ENCODE results near the gene TCP11. TPM values are rescaled to one million over a fixed set of nuclear protein-coding genes. Genes with fewer than 3 reads are reported as not detected.

Gene TCP11
- total RNA-seq, 1 experiment from 2014 or later = not detected

- H4K5ac ChIP-seq (ENCODE audit: insufficient read length, low read depth, low read length) = no peak overlapping the region
- no peak overlapping the region for H3K27ac ChIP-seq (ENCODE audit: insufficient read length, low read depth, low read length)
- no peaks in the 10 kb centered on the region for H3K27me3 ChIP-seq (ENCODE audit: insufficient read depth, low read length)
- no peaks in the 10 kb centered on the region for H4K20me1 ChIP-seq (ENCODE audit: control insufficient read depth, insufficient read depth, insufficient read length)
- H3K23ac ChIP-seq (ENCODE audit: insufficient read length, low read depth, low read length) = no peak overlapping the region
- H2AK5ac ChIP-seq (ENCODE audit: insufficient read length, low read length) = no peak overlapping the region
- H3K9ac ChIP-seq (ENCODE audit: extremely low read depth, insufficient read length, low read length) = no peak overlapping the region
- Mint-ChIP-seq H3K4me3 (no peak overlapping the region), H3K4me1 (no peaks in the 10 kb centered on the region), H3K27me3 (ENCODE audit: low read depth) (peaks cover 1% of the 10 kb centered on the region; the same call in 1 of the 2 replicates), H3K36me3 (ENCODE audit: insufficient read depth in 1 of 3, low read depth in 3 of 3) (peaks cover 0 to 4% (median 0%) of the 10 kb centered on the region in 3 experiments; a peak in 1 of 7 replicates), H3K9me3 (peaks cover 2 to 4% of the 10 kb centered on the region in 2 experiments; a peak in 2 of 5 replicates), H3K27ac (no peak overlapping the region)
- H3K9me3 ChIP-seq (ENCODE audit: control insufficient read depth, low read depth, low read length) = no peaks in the 10 kb centered on the region
- H4K91ac ChIP-seq (ENCODE audit: insufficient read length, low read depth, low read length) = no peak overlapping the region
- no peak overlapping the region for H2BK15ac ChIP-seq (ENCODE audit: low read depth, low read length)
- H3K79me2 ChIP-seq (ENCODE audit: insufficient read depth, low read length) = 0 out of 2 replicates have a peak, but pooled peaks cover 1% of the 10 kb centered on the region
- no peaks in the 10 kb centered on the region for H3K79me1 ChIP-seq (ENCODE audit: insufficient read depth, low read depth, low read length, poor library complexity, severe bottlenecking)
- no peak overlapping the region for H3K18ac ChIP-seq (ENCODE audit: insufficient read length, low read depth, low read length)
- no peak overlapping the region for H2BK5ac ChIP-seq (ENCODE audit: insufficient read length, low read length)
- H3K23me2 ChIP-seq (ENCODE audit: insufficient read length, low read depth, low read length, poor library complexity, severe bottlenecking) = no peaks in the 10 kb centered on the region
- no peak overlapping the region for H2BK120ac ChIP-seq (ENCODE audit: low read depth, low read length, poor library complexity, severe bottlenecking)
- TF ChIP-seq CTCF (conservative IDR thresholded peaks at IDR 0.05) = no peak
- no peak overlapping the region for H3T11ph ChIP-seq (ENCODE audit: low read length)
- no peak overlapping the region for H4K8ac ChIP-seq (replicated peaks; ENCODE audit: insufficient read length, low read depth, low read length)
- no peak overlapping the region for H2AFZ ChIP-seq (ENCODE audit: low read length)
- H3K4me2 ChIP-seq (ENCODE audit: insufficient read depth, insufficient read length, low read length) = no peak overlapping the region
- no peak overlapping the region for H3K14ac ChIP-seq (ENCODE audit: insufficient read depth, low read length)
- no peak overlapping the region for H3K56ac ChIP-seq (ENCODE audit: insufficient read length, low read depth, low read length)
- no peak for DNase-seq
- H3K4me1 ChIP-seq (ENCODE audit: insufficient read depth, low read length) = no peaks in the 10 kb centered on the region
- WGBS (ENCODE audit: extremely low coverage, insufficient read length, low lambda C conversion rate) = no CpG with 5 or more reads among the region's 2 CpGs
- H2BK12ac ChIP-seq (ENCODE audit: insufficient read length, low read depth, low read length) = no peak overlapping the region
- H2BK20ac ChIP-seq (ENCODE audit: low read depth, low read length, poor library complexity, severe bottlenecking) = no peak overlapping the region
- no peak overlapping the region for H3K4ac ChIP-seq (ENCODE audit: low read depth, low read length)
These were observed 20.4 kb downstream of the TCP11 start for GRCh38 chr6:35120746-35121145.
